Stimulated activated CD8-positive, alpha-beta memory T cell treated with anti-CD3 and anti-CD28 coated beads, Interleukin-7, amount 100 ng/mL, for 4 hours (primary cell): ENCODE results near the gene FBXO10.
"Not testable (repeated sequence)": the region's sequence is repeated elsewhere in the genome, so short reads cannot be mapped to it uniquely, and the experiment has no call there.

ENCODE experiments used
- DNase-seq, 2 donors: peaks; one replicate each; pipeline ENCODE4 v3.0.0-alpha.2; 2020; ENCODE audit warnings: low read depth in 2 of 2

The FBXO10 gene

GRCh38 chr9:37511016-37512010 is 64.9 kb downstream of the FBXO10 start:
- no peak for DNase-seq

DNA sequence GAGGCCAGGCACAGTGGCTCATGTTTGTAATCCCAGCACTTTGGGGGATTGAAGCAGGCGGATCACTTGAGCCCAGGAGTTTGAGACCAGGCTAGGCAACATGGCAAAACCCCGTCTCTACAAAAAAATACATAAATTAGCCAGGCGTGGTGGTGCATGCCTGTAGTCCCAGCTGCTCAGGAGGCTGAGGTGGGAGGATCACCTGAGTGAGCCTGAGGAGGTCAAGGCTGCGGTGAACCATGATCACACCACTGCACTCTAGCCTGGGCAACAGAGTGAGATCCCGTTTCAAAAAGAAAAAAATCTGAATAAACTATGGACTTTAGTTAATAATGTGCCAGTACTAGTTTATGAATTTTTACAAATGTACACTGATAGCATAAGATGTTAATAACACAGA is 66.1 kb downstream of the FBXO10 start:
- not testable (repeated sequence) for DNase-seq

DNA sequence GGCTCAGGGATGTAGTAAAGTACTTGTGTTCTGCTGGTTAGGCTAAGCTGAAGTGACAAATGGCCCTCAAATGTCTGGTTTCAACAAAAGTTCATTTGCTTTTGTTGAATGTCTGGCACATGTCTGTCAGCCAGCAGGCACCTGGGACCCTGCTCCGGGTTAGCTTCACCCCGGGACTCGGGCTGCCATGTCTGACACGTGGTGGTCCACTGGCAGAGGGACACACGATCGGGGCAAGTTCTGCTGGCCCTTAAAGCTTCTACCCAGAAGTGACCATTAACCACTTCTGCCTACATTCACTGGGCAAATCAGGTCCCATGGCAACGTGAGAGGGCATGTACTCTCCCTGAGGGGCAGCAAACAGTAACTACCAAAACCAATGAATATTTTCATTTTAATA is 66.6 kb downstream of the FBXO10 start:
- DNase-seq: no peak

- DNase-seq: no peak
These were observed 67.4 kb downstream of the FBXO10 start for GRCh38 chr9:37508834-37509206.

DNA sequence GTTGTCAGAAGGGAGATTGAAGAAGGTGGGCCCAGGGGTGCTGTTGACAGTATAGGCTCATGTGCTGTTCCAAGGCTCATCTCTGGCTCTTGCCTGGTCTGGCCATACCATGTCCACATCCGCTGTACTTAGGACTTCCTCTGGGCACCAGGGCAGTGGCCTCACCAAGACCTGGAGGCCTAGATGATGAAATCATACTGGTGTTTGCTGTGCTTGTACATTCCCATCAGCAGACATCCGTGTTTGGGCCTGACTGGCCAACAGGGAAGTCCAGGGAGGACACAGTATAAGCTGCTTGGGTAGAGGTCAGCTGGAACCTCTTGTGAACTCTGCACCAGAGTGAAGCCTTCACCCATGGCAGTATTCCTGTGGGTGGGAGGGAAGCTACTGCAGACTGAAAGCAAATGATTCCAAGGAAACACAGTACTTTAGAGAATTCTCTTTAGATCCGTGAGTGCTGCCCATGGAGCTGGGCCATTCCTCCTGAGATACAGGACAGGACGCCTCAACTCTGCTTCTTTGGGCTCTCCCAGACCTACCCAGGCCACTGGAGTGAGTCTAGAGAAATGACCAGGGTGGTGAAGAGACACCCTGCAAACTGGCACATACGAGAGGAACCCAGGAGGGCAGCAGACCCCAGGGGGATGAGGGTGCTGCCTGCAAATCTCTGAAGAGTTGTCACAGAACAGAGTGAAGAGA is 67.9 kb downstream of the FBXO10 start:
- DNase-seq: no peak

- no peak for DNase-seq
These were observed 68.5 kb downstream of the FBXO10 start for GRCh38 chr9:37507566-37508134.

GRCh38 chr9:37504605-37505004 is 71.6 kb downstream of the FBXO10 start:
- DNase-seq: no peak

- DNase-seq: peak; percentile 20 to 43
These were observed 72.4 kb downstream of the FBXO10 start for GRCh38 chr9:37503736-37504135.

GRCh38 chr9:37501957-37502596 is 74.1 kb downstream of the FBXO10 start:
- no peak for DNase-seq

- no peak for DNase-seq
These were observed 76.9 kb downstream of the FBXO10 start for GRCh38 chr9:37499297-37499696.

DNA sequence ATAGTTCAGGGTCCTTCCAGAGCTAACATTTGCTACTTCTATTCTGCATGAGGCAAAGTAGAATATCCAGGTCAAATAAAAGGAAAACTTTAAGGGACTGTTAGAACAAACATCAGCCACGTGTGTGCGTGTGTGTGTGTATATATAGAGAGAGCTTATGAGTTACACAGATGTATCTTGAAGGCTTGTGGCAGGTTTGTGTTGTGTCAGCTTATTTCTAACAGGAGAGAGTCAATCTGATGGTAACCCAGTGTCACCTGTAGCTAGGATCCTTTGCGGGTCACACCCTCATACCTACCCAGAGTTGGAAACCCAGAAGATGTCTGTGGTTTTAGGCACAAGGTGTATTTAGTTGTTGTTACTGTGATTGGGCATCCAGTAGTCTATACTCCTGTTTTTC is 77.7 kb downstream of the FBXO10 start:
- no peak for DNase-seq

DNA sequence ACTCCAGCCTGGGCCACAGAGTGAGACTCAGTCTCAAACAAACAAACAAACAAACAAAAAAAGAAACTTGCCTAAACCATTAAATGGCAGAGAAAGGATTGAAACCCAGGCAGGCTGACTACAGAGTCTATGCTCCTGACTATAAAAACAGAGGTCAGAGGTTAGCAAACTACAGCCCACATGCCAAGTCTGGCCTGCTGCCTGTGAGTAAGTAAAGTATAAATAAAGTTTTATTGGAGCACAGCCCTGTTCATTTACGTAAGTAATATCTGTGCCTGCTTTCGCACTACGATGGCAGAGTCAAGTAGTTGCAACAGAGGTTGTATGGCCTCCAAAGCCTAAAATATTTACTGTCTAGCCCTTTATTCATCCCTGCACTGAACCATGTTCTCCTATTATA is 78.9 kb downstream of the FBXO10 start:
- no peak for DNase-seq

- DNase-seq: no peak
These were observed 80.2 kb downstream of the FBXO10 start for GRCh38 chr9:37496020-37496419.

DNA sequence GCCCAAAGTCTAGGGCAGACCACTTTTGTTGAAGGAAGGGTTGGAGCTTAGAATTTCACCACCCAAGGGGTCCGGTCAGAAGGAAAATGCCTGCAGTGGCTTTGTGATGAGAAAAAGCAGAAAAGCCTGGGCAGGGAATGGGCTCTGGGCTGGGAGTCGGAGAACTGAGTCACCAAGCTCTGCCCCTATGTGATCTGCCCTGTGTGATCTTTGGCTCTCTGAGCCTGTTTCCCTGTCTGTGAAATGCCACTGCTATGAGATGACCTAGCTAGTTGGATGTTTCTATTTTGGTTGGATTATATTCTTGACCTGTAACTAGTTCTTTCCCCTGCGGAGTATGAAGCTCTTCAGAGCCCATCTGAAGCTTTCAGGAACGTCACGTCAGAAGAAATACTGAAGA is 80.6 kb downstream of the FBXO10 start:
- DNase-seq: no peak

DNA sequence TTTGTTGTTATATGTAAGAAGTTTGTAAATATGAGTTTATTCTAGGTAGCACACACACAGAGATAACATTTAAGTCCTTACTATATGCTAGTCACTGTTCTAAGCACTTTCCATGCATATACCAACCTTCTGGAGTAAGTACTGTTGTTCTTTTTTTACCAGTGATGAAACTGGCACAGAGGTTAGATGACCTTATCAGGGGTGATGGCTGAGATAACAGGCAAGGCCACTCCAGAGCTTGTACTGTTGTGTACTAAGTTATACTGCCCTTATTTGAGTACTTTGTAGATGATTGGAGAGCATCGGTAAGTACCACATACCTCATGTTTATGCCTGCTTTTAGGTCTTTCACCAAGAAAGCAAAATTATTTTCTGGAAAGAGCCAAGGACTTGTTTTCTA is 84.2 kb downstream of the FBXO10 start:
- no peak for DNase-seq

- DNase-seq: no peak
These were observed 89.3 kb downstream of the FBXO10 start for GRCh38 chr9:37486616-37487548.

GRCh38 chr9:37486256-37486615 is 89.9 kb downstream of the FBXO10 start:
- no peak for DNase-seq

DNA sequence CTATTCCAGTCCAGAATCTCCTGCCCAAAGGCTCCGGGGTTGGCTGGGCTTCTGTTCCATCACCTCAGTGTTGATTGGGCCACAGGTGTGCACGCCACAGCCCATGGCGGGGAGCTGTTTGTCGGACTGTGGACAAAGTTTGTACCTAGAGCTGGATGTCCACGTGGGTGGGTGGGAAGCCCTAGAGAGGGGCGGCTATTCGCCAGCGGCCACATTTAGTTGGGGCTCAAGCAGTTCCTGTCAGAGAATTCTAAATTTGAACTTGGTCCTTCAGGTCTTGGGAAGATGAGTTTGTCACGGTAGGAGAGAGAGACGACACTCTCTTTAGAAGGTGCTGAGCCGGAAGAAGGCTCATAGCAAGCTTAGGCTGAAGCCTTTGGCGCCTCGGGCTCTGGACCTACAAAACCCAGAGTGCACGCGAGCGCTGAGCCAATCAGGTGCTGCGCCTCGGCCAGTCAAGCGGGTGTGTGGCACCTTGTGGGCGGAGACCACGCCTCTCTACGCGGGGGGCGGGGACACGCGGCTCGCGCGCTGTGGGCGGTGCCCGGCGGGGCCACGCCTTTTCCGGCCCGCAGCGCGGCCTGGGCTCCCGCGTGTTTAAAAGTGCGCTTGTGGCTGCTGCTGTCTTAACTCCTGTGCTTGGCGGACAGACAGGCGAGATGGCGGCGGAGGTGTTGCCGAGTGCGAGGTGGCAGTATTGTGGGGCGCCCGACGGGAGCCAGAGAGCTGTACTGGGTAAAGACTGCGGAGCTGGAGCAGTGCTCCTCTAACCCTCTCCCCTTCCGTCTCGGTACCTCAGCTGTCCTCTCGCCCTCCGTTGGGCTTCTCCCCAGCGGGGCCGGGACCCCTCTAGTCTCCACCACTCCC is 90.6 kb downstream of the FBXO10 start, which contains the start of gene POLR1E:
Gene POLR1E, plus strand, starts transcription at position 560 of the 867 bp plus-strand sequence. Its CDS starts 100 bp downstream, at position 660.
- peak; percentile 89 to 93 for DNase-seq

DNA sequence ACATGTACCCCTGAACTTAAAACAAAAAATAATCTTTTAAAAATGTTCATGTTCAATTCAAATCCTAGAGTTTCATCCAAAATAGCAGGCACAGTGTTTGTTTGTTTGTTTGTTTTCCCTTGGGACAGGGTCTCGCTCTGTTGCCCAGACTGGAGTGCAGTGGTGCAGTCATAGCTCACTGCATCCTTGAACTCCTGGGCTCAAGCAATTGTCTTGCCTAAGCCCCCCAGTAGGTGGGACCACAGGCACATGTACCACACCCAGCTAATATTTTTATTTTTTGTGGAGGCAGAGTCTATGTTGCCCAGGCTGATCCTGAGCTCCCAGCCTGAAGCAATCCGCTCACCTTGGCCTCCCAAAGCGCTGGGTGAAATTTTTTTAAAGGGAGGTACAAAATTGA is 95.4 kb downstream of the FBXO10 start:
- DNase-seq: no peak
